Right atrium auricular region (tissue), 2 donors: ENCODE data around the gene SPATC1L. TPM values are rescaled to one million over a fixed set of nuclear protein-coding genes. Genes with fewer than 3 reads are reported as not detected.
"Not testable (repeated sequence)": the region's sequence is repeated elsewhere in the genome, so short reads cannot be mapped to it uniquely, and the experiment has no call there.

Experiments
- DNase-seq: peaks from one replicate; pipeline ENCODE4 v3.0.0-alpha.2; 2019; ENCODE audit warnings: low spot score
- H3K27ac ChIP-seq, 2 donors: fragments of 200-600 bp; sonication (generic); 1 replicate in 1 of 2; 2 replicates in 1 of 2; pipeline ENCODE4 v1.5.1; 2016 to 2019
- H3K27me3 ChIP-seq, 2 donors: fragments of 200-600 bp; sonication (generic); one replicate each; pipeline versions ENCODE4 v1.5.1 to v1.6.0; 2017 to 2019
- H3K36me3 ChIP-seq: fragments of 200-600 bp; sonication (generic); one replicate; pipeline ENCODE4 v1.5.1; 2016
- H3K4me1 ChIP-seq, 2 donors: fragments of 200-600 bp; sonication (generic); one replicate each; pipeline versions ENCODE4 v1.5.1 to v1.6.0; 2017 to 2019
- H3K4me3 ChIP-seq, 2 donors: fragments of 200-600 bp; sonication (generic); 1 replicate in 1 of 2; 2 replicates in 1 of 2; pipeline ENCODE4 v1.5.1; 2017 to 2019; ENCODE audit warnings: mild to moderate bottlenecking in 1 of 2, moderate library complexity in 1 of 2
- H3K9me3 ChIP-seq, 2 donors: fragments of 200-600 bp; sonication (generic); one replicate each; pipeline ENCODE4 v1.5.1; 2019
- total RNA-seq, 2 donors: library from RNA; depleted of rRNA; stranded (reverse); fragments of >200 nt; gene quantifications; one replicate each; pipeline ENCODE4 v1.1.0, GENCODE V29; 2016
- TF ChIP-seq, protein P1 (sequence below), 2 donors: fragments of 200-600 bp; sonication (generic); IDR thresholded peaks; one replicate each; pipeline ENCODE4 v1.5.1; 2019; ENCODE audit warnings: antibody characterized with exemption in 2 of 2

Gene SPATC1L
- total RNA-seq, 2 donors from 2014 or later = 8.7 to 12.5 TPM

DNA sequence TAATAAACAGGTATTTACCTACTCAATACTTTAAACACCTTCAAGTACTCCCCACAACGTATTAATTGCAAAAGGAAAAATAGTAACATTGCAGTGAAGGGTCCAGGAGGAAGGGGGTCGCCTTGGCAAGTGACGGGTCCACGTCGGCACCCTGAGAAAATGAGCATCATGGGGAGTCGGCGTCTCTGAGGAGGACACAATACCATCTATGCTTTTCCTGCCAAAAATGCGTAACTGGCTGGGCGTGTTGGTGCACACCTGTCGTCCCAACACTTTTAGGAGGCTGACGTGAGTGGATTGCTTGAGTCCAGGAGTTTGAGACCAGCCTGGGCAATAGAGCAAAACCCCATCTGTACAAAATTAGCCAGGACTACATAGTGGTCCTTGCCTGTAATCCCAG is 36.2 kb downstream of the SPATC1L start:
- Histone ChIP-seq H3K4me3 (no peak overlapping the region), H3K27me3 (no peaks in the 10 kb centered on the region), H3K9me3 (no peaks in the 10 kb centered on the region), H3K36me3 (no peaks in the 10 kb centered on the region), H3K27ac (no peak overlapping the region), H3K4me1 (peaks cover 0 to 11% of the 10 kb centered on the region in 2 donors)
- TF ChIP-seq, protein P1, sequence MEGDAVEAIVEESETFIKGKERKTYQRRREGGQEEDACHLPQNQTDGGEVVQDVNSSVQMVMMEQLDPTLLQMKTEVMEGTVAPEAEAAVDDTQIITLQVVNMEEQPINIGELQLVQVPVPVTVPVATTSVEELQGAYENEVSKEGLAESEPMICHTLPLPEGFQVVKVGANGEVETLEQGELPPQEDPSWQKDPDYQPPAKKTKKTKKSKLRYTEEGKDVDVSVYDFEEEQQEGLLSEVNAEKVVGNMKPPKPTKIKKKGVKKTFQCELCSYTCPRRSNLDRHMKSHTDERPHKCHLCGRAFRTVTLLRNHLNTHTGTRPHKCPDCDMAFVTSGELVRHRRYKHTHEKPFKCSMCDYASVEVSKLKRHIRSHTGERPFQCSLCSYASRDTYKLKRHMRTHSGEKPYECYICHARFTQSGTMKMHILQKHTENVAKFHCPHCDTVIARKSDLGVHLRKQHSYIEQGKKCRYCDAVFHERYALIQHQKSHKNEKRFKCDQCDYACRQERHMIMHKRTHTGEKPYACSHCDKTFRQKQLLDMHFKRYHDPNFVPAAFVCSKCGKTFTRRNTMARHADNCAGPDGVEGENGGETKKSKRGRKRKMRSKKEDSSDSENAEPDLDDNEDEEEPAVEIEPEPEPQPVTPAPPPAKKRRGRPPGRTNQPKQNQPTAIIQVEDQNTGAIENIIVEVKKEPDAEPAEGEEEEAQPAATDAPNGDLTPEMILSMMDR (IDR thresholded peaks at IDR 0.05) = no peak
- DNase-seq = no peak

DNA sequence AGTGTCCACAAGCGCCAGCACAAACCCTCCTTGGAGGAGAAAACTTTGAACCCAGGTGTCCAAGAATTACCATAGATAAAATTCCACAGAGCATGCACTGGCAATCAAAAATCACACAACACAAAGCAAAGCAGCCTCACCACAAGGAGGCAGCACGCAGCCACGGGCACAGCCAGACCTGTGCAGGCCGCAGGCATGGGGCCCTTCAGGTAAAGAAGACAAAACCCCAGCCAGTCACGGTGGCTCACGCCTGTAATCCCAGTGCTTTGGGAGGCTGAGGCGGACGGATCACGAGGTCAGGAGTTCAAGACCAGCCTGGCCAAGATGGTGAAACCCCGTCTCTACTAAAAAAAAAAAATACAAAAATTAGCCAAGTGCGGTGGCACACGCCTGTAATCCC is 36.8 kb downstream of the SPATC1L start:
- not testable (repeated sequence) for H3K27ac ChIP-seq, H3K36me3 ChIP-seq, DNase-seq, H3K4me3 ChIP-seq, H3K27me3 ChIP-seq, H3K9me3 ChIP-seq, H3K4me1 ChIP-seq
- TF ChIP-seq, protein P1 (IDR thresholded peaks at IDR 0.05) = peak in 1 of 2 donors; percentile 64

DNA sequence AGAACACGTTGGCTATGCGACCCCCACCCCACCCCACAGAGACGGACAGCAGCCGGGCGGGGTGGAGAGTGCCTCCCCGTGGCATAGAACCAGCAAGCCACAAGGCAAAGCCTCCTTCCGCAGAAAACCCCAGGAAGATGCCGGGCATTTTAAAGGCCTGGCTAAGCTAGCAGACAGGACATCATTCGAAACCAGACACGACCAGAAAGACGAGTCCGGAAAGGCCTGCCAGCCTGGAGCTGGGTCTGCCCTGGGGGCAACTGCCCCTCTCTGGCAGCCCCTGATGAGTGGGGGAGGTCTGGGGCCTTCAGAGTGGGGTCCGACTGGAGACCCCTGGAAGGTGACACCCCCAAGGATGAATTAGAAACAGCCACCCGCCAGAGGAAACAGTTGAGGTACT is 37.4 kb downstream of the SPATC1L start:
- H3K4me1 ChIP-seq = peaks cover 0 to 6% of the 10 kb centered on the region in 2 donors
- TF ChIP-seq, protein P1 (IDR thresholded peaks at IDR 0.05) = no peak
- DNase-seq = no peak
- H3K9me3 ChIP-seq = no peaks in the 10 kb centered on the region
- no peak overlapping the region for H3K27ac ChIP-seq
- H3K27me3 ChIP-seq = no peaks in the 10 kb centered on the region
- H3K4me3 ChIP-seq = no peak overlapping the region
- no peaks in the 10 kb centered on the region for H3K36me3 ChIP-seq

DNA sequence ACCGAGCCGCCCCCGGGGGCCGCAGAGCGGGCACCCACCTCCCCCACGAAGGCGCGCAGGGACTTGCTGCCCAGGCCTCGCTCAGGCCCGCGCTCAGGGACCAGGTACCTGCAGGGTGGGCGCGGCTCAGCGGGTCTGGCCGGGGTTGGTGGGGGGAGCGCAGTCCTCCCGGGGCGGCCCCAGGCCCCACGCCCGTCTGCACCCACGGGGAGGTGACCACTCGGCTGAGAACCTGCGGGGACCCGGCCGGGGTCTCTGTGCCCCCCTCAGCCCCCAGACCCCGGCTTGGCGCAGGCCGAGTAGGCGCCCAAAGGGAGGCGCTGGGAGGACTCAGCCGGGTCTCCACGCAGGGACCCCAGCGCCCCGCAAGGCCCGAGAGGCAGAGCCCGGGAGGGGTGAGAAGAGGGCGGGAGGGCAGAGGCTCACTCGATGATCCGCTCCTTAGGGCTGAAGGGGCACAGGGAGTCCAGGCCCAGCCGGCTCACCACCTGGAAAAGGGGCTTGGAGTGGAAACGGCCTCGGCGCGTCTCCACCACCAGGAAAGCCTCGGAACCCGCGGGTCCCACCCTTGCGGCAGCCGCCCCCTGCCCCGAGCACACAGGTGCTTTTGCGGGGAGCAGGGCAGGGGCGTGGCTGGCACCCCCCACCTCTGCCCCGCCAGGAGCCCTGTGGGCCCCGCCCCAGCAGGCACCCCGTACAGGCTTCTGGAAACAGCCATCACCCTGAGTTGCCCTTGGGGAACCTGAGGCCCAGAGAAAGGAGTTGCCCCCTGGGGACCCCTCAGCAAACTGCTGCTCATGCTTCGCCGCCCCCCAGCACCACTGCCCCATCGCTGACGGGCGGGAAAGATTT is 38.2 kb downstream of the SPATC1L start:
- H3K4me1 ChIP-seq = peaks cover 0 to 6% of the 10 kb centered on the region in 2 donors
- DNase-seq = no peak
- H3K9me3 ChIP-seq = no peaks in the 10 kb centered on the region
- H3K27ac ChIP-seq = no peak overlapping the region
- TF ChIP-seq, protein P1 (IDR thresholded peaks at IDR 0.05) = no peak
- no peaks in the 10 kb centered on the region for H3K27me3 ChIP-seq
- no peak overlapping the region for H3K4me3 ChIP-seq
- no peaks in the 10 kb centered on the region for H3K36me3 ChIP-seq

DNA sequence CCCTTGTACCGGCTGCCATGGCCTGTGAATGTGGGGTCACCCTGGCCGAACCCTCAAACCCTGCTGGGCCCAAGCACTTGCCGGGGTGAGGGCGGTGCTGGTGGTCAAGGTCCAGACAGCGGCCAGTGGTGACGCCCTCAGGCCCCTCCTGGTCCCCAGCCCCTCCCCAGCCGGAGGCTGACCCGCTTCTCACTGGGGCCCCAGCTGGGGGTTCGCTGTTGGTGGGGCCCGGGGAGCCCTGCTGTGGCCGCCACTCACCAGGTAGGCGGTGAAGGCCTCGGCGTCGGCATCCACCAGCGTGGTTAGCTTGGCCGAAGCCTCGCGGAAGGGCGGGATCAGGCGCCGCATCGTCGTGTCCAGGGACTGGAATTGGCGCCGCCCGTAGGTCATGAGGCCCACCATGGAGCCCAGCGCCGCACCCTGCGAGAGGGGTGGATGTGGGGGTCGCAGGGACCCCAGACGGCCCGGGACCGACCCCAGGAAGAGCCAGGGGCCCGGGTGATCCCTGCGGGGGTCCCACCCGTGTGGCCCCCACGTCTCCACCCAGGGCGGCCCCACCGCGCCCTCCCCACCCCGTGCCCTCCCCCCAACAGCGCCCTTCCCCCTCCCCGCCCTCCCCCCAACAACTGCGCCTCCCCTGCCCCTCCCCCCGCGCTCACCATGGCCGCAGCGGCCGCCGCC is 39.0 kb downstream of the SPATC1L start:
- TF ChIP-seq, protein P1 (IDR thresholded peaks at IDR 0.05) = no peak
- H3K4me1 ChIP-seq = peaks cover 0 to 6% of the 10 kb centered on the region in 2 donors
- no peak overlapping the region for H3K27ac ChIP-seq
- no peaks in the 10 kb centered on the region for H3K27me3 ChIP-seq
- H3K9me3 ChIP-seq = no peaks in the 10 kb centered on the region
- H3K4me3 ChIP-seq = no peak overlapping the region
- DNase-seq = no peak
- no peaks in the 10 kb centered on the region for H3K36me3 ChIP-seq
